NCI-H1048 (cell line): ENCODE data around the gene RADIL.

ENCODE experiments used
- DNase-seq: peaks from one replicate; lab custom pipeline; 2025; lab: John Stamatoyannopoulos, UW

The RADIL gene

DNA sequence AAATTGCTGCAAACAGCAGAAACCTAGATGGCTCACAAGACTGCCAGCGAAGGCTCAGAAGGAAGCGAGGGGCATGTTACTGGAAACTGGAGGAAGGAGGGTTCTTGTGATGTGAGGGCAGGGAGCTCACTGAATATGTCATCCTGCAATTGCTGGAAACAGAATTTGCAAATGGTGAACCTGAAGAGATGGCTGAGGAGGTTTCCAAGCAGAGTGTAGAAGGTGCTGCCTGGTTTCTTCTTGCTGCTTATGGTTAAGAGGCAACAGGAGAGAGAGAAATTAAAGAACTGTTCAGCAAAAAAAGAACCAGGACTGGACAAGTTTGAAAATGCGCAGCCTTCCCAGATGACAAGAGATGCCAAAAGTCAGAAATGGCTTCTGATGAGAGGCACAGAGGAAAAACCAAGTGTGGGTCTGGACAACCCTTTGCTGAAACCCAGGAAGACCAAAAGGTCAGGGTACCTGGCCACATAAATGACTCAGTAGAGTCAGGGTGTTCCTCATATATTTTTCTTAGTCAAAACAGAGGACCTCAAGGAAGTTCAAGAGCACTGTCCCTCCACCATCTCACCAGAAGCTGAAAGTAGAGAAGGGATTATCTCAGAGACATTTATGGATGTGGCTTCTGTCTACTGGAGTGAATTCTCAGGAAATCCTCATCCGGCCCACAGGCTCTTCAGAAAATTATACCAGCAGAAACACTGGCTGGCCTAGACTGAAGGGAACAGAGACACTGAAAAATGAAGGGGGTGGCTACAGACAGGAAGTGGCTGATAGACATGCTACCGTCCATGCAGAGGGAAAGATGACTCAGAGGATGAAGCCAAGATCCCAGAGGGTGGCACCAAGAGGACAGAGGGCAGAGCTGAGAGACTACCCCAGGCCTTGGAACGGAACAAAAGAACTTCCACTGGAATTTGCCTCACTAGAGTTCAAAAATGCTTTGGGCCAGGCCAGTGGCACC is 31.8 kb downstream of the RADIL start:
- DNase-seq, result no peak

DNA sequence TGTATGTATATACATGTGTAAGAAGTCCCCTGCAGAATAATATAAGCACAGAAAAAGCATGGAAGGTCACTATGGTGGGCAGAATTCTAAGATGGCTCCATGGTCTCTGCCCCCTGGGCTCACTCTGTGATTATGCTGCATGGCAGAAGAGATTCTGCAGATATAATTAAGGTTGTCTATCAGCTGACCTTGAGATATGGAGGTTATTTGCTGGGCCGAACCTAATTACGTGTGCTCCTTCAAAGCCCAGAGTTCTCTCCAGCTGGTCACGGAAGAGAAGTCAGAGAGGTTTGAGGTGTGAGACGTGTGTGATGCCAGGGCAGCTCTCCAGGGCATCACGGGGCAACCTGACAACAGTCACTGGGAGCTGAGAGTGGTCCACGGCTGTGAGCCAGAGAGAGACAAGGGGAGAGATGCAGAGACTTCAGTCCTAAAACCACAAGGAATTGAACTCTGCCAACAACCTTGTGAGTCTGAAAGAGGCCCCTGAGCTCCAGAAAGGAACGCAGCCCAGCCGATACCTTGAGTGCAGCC is 33.2 kb downstream of the RADIL start:
- no peak for DNase-seq

DNA sequence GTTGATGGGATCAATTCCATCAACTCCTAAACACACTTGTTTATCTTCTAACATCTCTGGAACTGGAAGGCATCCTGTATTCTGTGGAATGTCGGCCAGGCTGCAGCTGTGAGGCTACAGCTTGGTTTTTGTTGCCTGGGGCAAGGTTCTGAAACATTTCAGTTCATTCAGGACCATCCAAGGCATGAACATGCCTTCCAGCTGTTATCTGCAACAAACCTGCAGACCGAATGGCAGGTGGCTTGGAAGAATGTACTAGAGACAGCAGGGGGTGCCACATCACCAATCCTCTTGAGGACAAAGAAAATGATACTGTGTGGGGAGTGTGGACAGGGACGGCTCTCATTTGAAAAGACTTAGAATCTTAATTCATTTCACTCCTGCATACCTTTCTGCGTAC is 34.1 kb downstream of the RADIL start:
- no peak for DNase-seq

DNA sequence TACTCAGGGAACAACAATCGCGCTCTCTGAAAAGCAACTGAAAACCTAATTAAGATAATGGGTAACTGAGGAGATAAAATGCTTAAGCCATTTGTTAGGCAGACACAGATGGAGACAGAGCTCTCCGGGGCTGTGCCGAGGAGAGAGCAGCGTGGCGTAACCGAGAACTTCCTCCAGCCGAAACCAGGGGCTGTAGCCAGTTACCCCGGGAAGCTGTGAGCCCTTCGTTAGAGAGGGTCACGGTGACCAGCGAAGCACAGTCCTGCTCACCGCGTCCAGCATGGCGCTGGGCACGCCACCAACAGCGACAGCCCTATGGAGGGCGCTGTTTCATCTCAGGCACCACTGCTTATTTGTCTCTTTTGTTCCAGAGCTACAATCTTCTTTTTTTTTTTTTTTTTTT is 37.8 kb downstream of the RADIL start:
- DNase-seq, result no peak

DNA sequence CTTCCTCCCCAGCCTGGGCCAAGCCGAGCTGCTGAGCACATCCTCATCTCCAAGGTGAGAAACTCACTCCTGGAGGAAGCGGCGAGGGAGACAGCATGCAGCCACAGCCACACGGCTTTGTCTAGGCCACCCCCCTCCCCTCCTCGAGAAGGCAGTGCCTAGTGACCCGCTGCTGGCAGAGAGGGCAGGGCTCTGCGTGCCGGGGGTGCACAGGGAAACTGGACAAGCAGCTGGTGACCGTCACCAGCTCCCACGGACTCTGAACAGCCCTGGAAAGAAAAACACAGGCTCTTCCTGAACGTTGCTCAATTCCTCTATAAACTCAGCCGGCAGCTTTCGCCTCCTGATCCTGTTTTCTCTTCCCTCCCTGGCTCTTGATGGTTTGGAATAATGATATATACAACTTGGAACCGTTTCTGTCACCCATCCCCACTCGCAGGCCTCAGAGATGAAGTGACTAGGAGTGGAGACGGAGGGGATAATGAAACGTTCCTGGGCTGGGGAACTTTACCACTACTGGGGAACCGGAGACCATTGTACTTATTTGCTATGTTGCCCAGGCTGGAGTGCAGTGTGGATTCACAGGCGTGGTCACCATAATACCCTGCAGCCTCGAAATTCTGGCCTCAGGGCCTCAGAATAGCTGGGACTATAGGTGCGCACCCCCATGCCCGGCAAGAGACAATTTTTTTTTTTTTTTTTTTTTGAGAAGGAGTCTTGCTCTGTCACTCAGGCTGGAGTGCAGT is 41.0 kb downstream of the RADIL start:
- no peak for DNase-seq

DNA sequence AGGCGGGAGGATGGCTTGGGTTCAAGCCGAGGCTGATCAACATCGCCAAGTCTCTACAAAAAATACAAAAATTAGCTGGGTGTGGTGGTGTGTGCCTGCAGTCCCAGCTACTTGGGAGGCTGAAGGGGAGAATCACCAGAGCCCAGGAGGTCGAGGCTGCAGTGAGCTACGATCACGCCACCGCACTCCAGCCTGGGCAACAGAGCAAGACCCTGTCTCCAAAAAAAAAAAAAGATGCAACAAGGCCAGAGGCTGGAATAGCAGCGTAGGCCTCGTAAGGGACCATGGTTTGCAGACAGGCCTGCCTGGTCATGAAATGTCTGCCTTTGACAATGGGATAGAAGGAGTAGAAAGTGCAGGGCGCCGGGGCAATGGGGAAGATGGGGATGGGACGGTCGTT is 41.7 kb downstream of the RADIL start:
- no peak for DNase-seq

DNA sequence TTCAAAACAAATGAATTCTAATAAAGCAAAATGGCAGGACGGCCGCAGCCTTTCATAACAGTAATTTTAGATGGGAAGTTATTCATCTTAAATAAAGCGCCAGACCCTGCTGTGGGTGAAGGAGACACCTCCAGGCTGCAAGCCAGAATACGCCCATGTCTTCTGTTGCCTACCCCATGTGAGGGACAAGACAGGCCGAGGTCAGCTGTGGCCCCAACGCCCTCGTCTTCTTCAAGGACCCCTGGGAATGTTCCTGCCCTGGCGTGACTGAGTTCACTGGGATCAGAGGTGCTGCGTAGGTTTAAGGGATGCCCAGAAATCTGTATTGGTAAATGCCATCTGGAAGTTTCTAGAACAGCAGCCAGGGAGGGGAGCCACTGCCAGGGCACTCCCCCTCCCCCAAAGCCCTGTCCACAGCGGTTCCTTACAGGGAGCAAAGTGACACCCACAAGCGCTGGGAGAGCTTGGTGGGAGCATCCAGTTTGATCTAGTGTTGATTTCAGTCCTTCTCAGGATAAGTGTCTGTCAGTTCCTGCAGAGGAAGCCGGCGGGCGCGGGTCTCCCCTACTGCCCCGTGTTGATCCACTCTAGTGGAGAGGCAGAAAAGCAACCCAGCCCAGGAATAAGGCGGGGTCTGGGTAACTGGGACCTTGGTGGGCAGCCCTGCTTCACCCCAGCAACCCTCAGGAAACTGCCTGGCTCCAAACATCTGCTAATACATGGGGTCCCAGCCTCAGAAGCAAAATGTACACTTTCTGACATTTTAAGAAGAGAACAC is 42.3 kb downstream of the RADIL start:
- no peak for DNase-seq

DNA sequence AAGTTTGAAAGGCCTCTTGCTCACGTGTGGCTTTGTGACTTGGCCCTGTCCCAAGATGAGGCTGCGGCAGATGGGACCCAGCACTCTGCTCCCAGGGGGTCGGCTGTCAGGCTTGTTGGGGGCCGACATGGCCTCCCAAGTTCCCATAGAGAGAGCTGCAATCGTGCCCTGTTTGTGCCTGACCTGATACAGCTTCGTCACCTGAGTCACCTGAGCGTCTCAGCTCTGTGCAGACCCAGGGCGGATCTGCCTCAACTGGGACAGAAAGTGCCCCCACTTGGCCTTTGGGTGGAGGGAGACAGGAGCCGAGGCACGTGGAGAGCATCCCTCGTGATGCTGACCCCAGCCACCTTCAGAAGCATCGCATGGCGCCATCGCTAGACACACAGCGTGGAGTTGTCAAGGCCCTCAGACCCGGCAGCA is 43.4 kb downstream of the RADIL start:
- no peak for DNase-seq

DNA sequence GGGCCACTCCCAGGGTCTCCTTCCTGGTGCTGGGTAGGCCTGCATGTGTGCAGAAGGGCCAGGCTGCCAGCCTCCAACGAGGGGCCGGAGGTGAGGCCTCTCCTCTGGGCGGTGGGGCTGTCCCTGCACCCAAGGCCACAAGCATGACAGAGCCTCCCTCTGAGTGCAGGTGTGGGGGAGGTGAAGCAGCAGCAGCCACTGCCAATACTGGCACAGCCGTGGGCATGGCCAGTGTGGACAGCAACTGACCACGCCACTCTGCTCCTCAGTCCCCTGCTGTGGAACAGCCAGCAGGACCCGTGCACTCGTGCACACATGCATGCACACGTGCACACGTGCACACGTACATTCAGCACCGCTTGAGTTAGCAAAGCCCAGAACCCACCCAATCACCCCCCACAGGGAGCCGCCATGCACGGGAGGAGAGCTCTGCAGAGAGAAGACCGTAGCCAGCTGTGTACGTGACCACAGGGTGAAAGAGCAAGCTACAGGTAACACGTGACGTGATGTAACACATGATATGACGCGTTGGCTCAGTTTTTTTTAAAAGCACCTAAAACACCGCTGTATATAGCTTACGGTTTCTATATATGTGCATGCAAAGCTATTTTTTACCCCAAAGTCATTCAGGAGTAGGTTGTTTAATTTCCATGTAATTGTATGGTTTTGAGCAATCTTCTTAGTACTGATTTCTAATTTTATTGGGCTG is 44.7 kb downstream of the RADIL start:
- DNase-seq, result no peak

DNA sequence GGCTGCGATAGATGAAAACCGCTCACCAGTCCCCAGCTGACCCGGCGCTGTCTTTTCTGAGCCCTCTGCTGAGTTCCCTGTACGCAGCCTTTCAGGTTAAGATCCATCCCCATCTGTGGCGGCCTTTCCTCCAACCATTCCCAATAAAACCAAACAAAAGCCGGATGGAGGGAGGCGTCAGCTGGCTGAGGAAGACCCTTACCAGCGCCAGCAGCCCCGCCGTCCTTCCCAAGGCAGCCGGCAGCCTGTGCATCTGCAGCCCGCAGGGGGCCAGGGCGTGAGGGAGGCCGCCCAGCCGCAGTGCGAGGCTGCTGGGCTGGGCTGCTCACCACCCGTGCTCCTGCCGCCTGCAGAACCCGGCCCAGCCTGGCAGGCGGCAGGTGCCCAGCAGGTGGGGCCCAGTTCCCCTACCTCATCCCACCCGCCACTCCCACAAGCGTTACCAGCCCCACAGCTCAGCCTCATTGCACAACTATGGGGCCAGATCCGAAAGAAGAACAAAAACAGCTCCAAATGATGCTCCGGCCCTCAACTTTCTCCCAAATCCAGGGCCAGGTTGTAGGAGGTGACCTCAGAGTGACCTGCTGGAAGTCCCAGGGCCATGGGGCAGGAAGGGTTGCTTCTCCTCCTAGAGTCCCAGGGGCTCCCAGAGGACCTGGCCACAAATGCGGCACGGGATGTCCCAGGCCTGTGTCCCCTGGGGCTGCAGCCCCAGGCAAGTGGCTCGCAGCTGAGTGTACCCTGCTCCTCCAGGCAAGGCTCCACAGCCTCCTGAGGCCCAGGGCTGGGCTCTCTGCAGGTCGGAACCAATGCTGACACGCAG is 45.5 kb downstream of the RADIL start:
- DNase-seq, result no peak

DNA sequence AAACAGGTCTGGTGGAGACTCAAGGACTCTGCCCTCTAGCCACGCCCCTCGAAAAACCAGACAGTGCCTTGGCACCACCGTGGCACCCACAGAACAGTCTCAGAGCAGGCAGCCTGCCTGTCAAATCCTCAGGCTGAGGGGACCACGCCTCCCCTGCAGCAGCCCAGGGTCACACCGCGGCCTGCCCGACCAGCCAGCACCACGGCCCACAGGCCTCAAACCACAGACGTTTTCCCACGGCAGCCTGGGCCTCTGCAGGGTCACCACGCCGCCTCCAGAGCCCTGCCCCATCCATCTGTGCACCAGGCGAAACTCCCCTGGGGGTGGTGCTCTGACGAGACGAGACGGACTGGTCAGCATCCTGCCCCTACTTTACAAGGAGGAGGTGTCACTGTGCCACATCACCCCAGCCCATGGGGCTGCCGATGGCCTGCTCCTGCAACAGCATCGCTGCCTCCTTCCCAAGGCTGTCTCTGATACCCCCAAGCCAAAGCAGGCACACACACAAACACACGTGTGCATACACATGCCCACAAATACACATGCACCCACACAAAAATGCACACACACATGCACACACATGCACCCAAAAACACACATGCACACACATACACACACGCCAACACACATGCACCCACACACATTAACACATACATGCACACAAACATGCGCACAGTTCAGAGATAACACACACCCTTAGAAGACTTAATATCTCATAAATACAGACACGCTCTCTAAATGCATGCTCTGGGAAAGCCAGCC is 46.3 kb downstream of the RADIL start:
- no peak for DNase-seq

DNA sequence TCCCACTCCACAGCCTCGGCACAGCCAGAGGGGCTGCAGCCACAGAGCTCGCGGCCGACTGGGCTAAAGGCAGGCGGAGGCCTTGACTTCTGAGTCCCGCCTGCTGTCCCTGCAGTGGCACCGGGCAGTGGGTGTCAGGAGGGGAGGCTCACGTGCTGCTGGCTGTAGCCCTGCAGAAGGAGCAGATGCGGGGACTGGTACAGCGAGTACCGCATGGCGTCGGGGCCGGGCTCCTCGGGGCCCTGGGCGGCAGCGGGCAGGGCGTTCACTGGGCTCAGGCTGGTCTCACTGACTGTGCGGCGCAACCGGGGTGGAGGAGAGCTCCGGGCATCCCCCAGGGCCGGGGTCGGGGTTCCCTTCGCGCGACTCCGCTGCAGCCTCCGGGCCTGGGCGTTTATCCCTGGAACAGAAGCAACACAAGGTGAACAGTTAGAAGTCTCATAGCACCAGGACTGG is 47.3 kb downstream of the RADIL start:
- no peak for DNase-seq

DNA sequence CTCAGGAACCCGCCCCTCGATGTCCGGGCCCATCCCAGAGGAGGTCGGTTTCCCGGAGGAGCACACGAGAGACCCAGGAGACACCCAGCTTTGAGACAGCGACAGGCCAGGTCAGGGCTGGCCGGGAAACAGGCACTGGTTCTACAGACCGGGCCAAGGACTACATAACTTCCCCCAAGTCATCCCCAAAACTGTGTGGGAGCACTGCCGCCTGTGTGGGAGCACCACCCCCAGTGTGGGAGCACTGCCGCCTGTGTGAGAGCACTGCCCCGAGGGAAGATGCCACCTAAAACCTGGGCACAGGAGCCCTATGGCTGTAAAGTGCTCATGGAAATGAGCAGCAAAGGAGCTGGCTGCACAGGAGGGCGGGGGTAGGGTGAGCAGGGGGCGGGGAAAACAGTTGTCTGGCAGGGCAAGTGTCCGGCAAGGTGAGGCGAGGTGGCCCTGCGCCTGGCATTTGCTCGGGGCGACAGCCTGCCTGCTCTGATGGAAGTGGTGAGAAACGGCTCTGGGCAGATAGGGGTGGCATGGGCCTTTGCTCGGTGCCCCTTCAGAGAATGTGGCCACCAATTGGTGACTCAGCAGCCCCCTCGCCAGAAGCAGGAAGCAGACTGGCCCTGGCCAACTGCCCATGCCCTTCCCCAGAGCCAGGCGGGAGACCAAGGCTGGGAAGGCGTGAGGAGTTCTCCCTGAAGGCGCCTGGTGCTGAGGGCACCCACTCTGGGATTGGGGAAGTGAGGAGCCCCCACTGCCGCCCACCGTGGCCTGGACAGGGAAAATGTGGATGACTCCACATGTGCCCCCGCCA is 47.9 kb downstream of the RADIL start:
- no peak for DNase-seq

DNA sequence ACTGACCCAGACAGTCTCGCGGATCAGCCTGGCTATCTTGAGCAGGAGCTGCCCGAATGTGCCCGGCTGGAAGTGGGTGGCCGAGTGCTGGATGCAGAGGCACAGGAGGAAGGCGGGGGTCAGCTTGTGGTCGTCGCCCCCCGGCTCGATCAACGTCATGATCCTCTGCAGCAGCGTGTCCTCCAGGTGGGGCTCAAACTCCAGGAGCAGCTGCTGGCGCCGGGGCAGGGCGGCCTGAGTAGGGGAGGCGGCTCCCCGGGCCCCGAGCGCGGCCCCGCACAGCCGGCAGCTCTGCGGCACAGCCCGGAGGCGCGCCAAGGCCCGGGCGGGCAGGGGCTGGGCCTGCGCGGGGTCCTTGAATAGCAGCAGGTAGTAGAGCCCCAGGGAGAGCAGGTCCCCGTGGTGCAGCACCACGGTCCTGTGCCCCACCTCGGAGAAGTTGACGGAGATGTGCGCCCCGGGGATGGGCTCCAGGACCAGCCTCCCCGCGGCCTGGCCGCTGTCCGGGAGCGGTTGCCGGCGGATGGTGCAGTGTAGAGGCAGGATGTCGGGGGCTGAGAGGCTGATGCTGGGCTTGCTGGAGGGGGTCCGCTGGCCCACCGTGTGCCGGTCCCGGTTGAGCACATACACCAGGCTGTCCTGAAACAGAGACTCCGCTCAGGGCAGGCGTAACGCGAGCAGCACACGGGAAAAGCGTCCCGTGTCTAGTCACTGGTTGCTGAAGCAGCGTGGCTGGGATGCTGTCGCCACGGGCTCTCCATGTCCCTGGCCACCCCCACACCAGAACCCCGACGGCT is 48.7 kb downstream of the RADIL start:
- no peak for DNase-seq

DNA sequence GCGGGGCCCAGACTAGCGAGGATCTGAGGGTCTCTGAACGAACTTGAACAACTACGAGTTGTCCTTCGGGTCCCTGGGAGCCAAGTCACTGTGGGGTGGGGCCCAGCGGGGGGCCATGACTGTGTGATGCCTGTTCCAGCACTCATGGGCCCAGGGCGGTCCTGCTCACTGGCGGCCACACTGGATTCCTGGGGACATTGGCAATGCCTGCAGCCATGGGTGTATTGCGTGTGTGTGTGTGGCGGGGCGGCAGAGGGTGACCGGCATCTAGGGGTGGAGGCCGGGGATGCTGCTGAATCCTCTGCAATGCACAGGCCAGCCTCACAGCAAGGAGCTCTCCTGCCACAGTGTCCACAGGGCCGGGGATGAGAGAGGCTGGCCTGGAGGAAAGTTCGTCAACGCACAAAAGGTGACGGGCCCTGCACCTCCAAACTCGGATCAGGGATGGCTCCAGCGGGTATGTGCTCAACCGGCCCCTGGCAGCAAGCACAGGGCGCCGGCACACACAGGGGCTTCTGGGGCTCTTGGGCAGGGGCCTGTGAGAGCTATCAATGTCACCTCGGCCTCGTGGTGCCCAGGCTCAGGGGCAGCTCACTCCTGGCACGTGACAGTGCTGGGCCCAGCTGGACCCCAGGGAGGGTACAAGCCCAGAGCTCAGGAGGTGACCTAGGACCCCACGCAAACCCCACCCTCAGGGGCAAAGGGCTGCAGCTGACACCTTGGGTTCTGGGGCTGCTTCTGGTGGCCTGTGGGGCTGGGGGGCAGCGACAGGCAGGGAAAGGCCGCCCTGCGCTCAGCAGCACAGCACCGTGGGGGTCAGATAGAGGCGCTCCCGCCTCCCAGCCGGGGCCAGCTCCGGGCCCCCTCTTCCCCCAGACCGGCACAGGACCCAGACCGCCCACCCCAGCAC is 49.6 kb downstream of the RADIL start:
- DNase-seq, result no peak

DNA sequence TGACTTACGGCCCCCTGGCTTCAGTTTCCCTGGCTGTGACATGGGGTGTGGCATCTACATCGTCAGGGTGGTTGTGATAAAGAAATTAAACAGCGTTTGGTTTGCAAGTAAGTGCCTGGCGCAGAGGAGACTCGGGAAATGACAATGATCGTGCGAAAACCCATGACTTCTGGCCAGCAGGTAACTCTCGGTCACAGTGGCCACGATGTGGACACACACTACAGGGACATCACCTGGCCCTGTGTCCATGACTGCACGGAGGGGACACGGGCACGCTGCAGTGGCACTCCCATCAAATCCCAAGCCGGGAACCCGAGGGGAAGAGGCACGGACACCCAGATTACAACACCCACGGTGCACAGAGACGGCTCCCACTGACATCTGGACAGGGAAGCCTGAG is 50.3 kb downstream of the RADIL start:
- DNase-seq, result no peak

DNA sequence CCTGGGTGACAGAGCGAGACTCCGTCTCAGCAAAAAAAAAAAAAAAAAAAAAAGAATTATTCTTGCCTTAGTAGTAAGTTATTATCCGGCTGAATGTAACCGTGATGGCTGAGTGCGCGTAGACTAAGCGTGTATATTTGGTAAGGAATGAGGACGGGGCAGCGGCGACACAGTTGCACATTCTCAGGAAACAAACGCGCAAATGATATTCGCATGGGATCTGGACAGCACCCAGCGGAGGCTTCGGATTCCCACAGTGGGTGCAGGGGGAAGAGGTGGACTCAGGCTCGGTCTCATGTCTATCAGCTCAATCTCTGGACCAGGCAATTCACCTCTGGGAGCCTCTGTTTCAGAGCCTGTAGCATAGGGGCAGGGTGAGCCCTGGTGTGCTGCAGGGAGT is 50.8 kb downstream of the RADIL start:
- DNase-seq, result no peak
